Measurements from ENCODE around the gene EEF1E1.

Gene EEF1E1

GRCh38 chr6:8069151-8069550 is 33.2 kb downstream of the EEF1E1 start:
- Histone ChIP-seq H3K4me3 (ENCODE audit: insufficient read depth in 1 of 2, low read depth in 1 of 2, low read length in 2 of 2) (no peak overlapping the region), H2BK12ac (ENCODE audit: low read length in 2 of 2) (no peak overlapping the region), H3K9me3 (ENCODE audit: control insufficient read depth, low read length) (no peaks in the 10 kb centered on the region), H3K79me1 (replicated peaks; ENCODE audit: low read length, poor library complexity, severe bottlenecking) (peaks cover 1% of the 10 kb centered on the region), H3K4me2 (ENCODE audit: low read length, poor library complexity, severe bottlenecking) (no peak overlapping the region), H2BK5ac (ENCODE audit: low read depth, low read length, poor library complexity, severe bottlenecking) (no peak overlapping the region), H3K36me3 (ENCODE audit: control insufficient read depth in 1 of 2, insufficient read depth in 2 of 2, low read depth in 1 of 2, low read length in 2 of 2) (no peaks in the 10 kb centered on the region), H2BK15ac (ENCODE audit: low read depth, poor library complexity, severe bottlenecking) (no peak overlapping the region), H4K8ac (ENCODE audit: low read length) (no peak overlapping the region), H3K23ac (ENCODE audit: low read length in 2 of 2) (no peak overlapping the region), H3K27me3 (ENCODE audit: control insufficient read depth in 1 of 2, insufficient read depth in 1 of 2, low read length in 2 of 2) (no peaks in the 10 kb centered on the region), H2AFZ (ENCODE audit: low read depth, low read length) (no peak overlapping the region), H2AK5ac (ENCODE audit: low read length, severe bottlenecking) (no peak overlapping the region), H3K9ac (ENCODE audit: low read length) (no peak overlapping the region), H3K4me1 (ENCODE audit: control insufficient read depth, insufficient read depth, low read depth, low read length) (peaks cover 1% of the 10 kb centered on the region), H4K91ac (ENCODE audit: low read length) (no peak overlapping the region), H3K18ac (ENCODE audit: low read depth in 1 of 2, low read length in 2 of 2) (no peak overlapping the region), H3K27ac (ENCODE audit: low read length, poor library complexity, severe bottlenecking) (no peak overlapping the region), H3K14ac (ENCODE audit: low read length in 2 of 2) (no peak overlapping the region), H3K4ac (ENCODE audit: low read depth in 1 of 2, low read length in 2 of 2) (no peak overlapping the region), H2BK120ac (ENCODE audit: low read depth, low read length) (no peak overlapping the region)
- DNase-seq = no peak
- WGBS = 89% methylated on average over 3 of the region's 4 CpGs

GRCh38 chr6:8066108-8066507 is 36.2 kb downstream of the EEF1E1 start:
- no peak overlapping the region for H2BK120ac ChIP-seq (ENCODE audit: low read depth, low read length)
- peaks cover 1% of the 10 kb centered on the region for H3K4me1 ChIP-seq (ENCODE audit: control insufficient read depth, insufficient read depth, low read depth, low read length)
- H2BK15ac ChIP-seq (ENCODE audit: low read depth, poor library complexity, severe bottlenecking) = no peak overlapping the region
- H2AK5ac ChIP-seq (ENCODE audit: low read length, severe bottlenecking) = peak overlapping the region; percentile 85
- no peak overlapping the region for H4K8ac ChIP-seq (ENCODE audit: low read length)
- H3K27me3 ChIP-seq (ENCODE audit: control insufficient read depth in 1 of 2, insufficient read depth in 1 of 2, low read length in 2 of 2) = no peaks in the 10 kb centered on the region
- no peak overlapping the region for H4K91ac ChIP-seq (ENCODE audit: low read length)
- no peak overlapping the region for H2BK12ac ChIP-seq (ENCODE audit: low read length in 2 of 2)
- no peak overlapping the region for H3K23ac ChIP-seq (ENCODE audit: low read length in 2 of 2)
- H2BK5ac ChIP-seq (ENCODE audit: low read depth, low read length, poor library complexity, severe bottlenecking) = no peak overlapping the region
- no peak overlapping the region for H2AFZ ChIP-seq (ENCODE audit: low read depth, low read length)
- peaks cover 5% of the 10 kb centered on the region for H3K79me1 ChIP-seq (replicated peaks; ENCODE audit: low read length, poor library complexity, severe bottlenecking)
- H3K36me3 ChIP-seq (ENCODE audit: control insufficient read depth in 1 of 2, insufficient read depth in 2 of 2, low read depth in 1 of 2, low read length in 2 of 2) = peaks cover 0 to 9% of the 10 kb centered on the region in 2 experiments
- H3K9me3 ChIP-seq (ENCODE audit: control insufficient read depth, low read length) = no peaks in the 10 kb centered on the region
- no peak for DNase-seq
- WGBS = 96% methylated on average over 4 of the region's 4 CpGs
- no peak overlapping the region for H3K14ac ChIP-seq (ENCODE audit: low read length in 2 of 2)
- no peak overlapping the region for H3K27ac ChIP-seq (ENCODE audit: low read length, poor library complexity, severe bottlenecking)
- H3K4me3 ChIP-seq (ENCODE audit: insufficient read depth in 1 of 2, low read depth in 1 of 2, low read length in 2 of 2) = no peak overlapping the region
- no peak overlapping the region for H3K9ac ChIP-seq (ENCODE audit: low read length)
- H3K4me2 ChIP-seq (ENCODE audit: low read length, poor library complexity, severe bottlenecking) = no peak overlapping the region
- no peak overlapping the region for H3K18ac ChIP-seq (ENCODE audit: low read depth in 1 of 2, low read length in 2 of 2)
- H3K4ac ChIP-seq (ENCODE audit: low read depth in 1 of 2, low read length in 2 of 2) = no peak overlapping the region

- H3K9me3 ChIP-seq (ENCODE audit: control insufficient read depth, low read length) = no peaks in the 10 kb centered on the region
- H3K18ac ChIP-seq (ENCODE audit: low read depth in 1 of 2, low read length in 2 of 2) = no peak overlapping the region
- WGBS = 92% methylated on average over 2 of the region's 4 CpGs
- peak overlapping the region; percentile 61 for H2BK120ac ChIP-seq (ENCODE audit: low read depth, low read length)
- H2AFZ ChIP-seq (ENCODE audit: low read depth, low read length) = no peak overlapping the region
- peaks cover 0 to 10% of the 10 kb centered on the region in 2 experiments for H3K36me3 ChIP-seq (ENCODE audit: control insufficient read depth in 1 of 2, insufficient read depth in 2 of 2, low read depth in 1 of 2, low read length in 2 of 2)
- no peak for DNase-seq
- H3K4me2 ChIP-seq (ENCODE audit: low read length, poor library complexity, severe bottlenecking) = no peak overlapping the region
- H3K27me3 ChIP-seq (ENCODE audit: control insufficient read depth in 1 of 2, insufficient read depth in 1 of 2, low read length in 2 of 2) = no peaks in the 10 kb centered on the region
- H3K14ac ChIP-seq (ENCODE audit: low read length in 2 of 2) = no peak overlapping the region
- H4K91ac ChIP-seq (ENCODE audit: low read length) = no peak overlapping the region
- peak overlapping the region; percentile 85 for H4K8ac ChIP-seq (ENCODE audit: low read length)
- peaks cover 5% of the 10 kb centered on the region for H3K79me1 ChIP-seq (replicated peaks; ENCODE audit: low read length, poor library complexity, severe bottlenecking)
- H2AK5ac ChIP-seq (ENCODE audit: low read length, severe bottlenecking) = peak overlapping the region; percentile 96
- H2BK12ac ChIP-seq (ENCODE audit: low read length in 2 of 2) = no peak overlapping the region
- no peak overlapping the region for H3K23ac ChIP-seq (ENCODE audit: low read length in 2 of 2)
- H3K4me3 ChIP-seq (ENCODE audit: insufficient read depth in 1 of 2, low read depth in 1 of 2, low read length in 2 of 2) = no peak overlapping the region
- no peak overlapping the region for H2BK15ac ChIP-seq (ENCODE audit: low read depth, poor library complexity, severe bottlenecking)
- no peak overlapping the region for H3K4ac ChIP-seq (ENCODE audit: low read depth in 1 of 2, low read length in 2 of 2)
- H3K4me1 ChIP-seq (ENCODE audit: control insufficient read depth, insufficient read depth, low read depth, low read length) = peaks cover 1% of the 10 kb centered on the region
- no peak overlapping the region for H3K27ac ChIP-seq (ENCODE audit: low read length, poor library complexity, severe bottlenecking)
- no peak overlapping the region for H2BK5ac ChIP-seq (ENCODE audit: low read depth, low read length, poor library complexity, severe bottlenecking)
- no peak overlapping the region for H3K9ac ChIP-seq (ENCODE audit: low read length)
These were observed 36.8 kb downstream of the EEF1E1 start for GRCh38 chr6:8065519-8065911.

GRCh38 chr6:8064638-8065518 is 37.5 kb downstream of the EEF1E1 start:
- H2BK15ac ChIP-seq (ENCODE audit: low read depth, poor library complexity, severe bottlenecking) = no peak overlapping the region
- H3K4me2 ChIP-seq (ENCODE audit: low read length, poor library complexity, severe bottlenecking) = peak overlapping the region; percentile 40
- no peaks in the 10 kb centered on the region for H3K27me3 ChIP-seq (ENCODE audit: control insufficient read depth in 1 of 2, insufficient read depth in 1 of 2, low read length in 2 of 2)
- H3K23ac ChIP-seq (ENCODE audit: low read length in 2 of 2) = no peak overlapping the region
- H3K14ac ChIP-seq (ENCODE audit: low read length in 2 of 2) = no peak overlapping the region
- peaks cover 1% of the 10 kb centered on the region for H3K4me1 ChIP-seq (ENCODE audit: control insufficient read depth, insufficient read depth, low read depth, low read length)
- peak overlapping the region; percentile 94 for H3K9ac ChIP-seq (ENCODE audit: low read length)
- peak overlapping the region; percentile 36 for H2AK5ac ChIP-seq (ENCODE audit: low read length, severe bottlenecking)
- H2AFZ ChIP-seq (ENCODE audit: low read depth, low read length) = no peak overlapping the region
- WGBS = 83% methylated on average over 6 of the region's 7 CpGs
- peak overlapping the region in 1 of 2 experiments; percentile 94 for H3K4me3 ChIP-seq (ENCODE audit: insufficient read depth in 1 of 2, low read depth in 1 of 2, low read length in 2 of 2)
- H4K8ac ChIP-seq (ENCODE audit: low read length) = peak overlapping the region; percentile 92
- no peak overlapping the region for H2BK12ac ChIP-seq (ENCODE audit: low read length in 2 of 2)
- H3K79me1 ChIP-seq (replicated peaks; ENCODE audit: low read length, poor library complexity, severe bottlenecking) = peaks cover 5% of the 10 kb centered on the region
- no peak overlapping the region for H3K18ac ChIP-seq (ENCODE audit: low read depth in 1 of 2, low read length in 2 of 2)
- H4K91ac ChIP-seq (ENCODE audit: low read length) = no peak overlapping the region
- no peaks in the 10 kb centered on the region for H3K9me3 ChIP-seq (ENCODE audit: control insufficient read depth, low read length)
- H2BK120ac ChIP-seq (ENCODE audit: low read depth, low read length) = peak overlapping the region; percentile 58
- H3K36me3 ChIP-seq (ENCODE audit: control insufficient read depth in 1 of 2, insufficient read depth in 2 of 2, low read depth in 1 of 2, low read length in 2 of 2) = peaks cover 0 to 16% of the 10 kb centered on the region in 2 experiments
- H3K27ac ChIP-seq (ENCODE audit: low read length, poor library complexity, severe bottlenecking) = peak overlapping the region; percentile 68
- no peak overlapping the region for H2BK5ac ChIP-seq (ENCODE audit: low read depth, low read length, poor library complexity, severe bottlenecking)
- no peak for DNase-seq
- peak overlapping the region in 1 of 2 experiments; percentile 73 for H3K4ac ChIP-seq (ENCODE audit: low read depth in 1 of 2, low read length in 2 of 2)
